Mammary epithelial cell (primary cell): ENCODE results near the gene P2RY6.

Experiments used
- CTCF ChIP-seq, 2 donors: IDR thresholded peaks in 1 of 2; conservative IDR thresholded peaks in 1 of 2; 2 replicates each; pipeline ENCODE4 v1.5.1; 2011 to 2012; ENCODE audit warnings: inconsistent platforms in 2 of 2, low read length in 2 of 2, mild to moderate bottlenecking in 2 of 2, control low read depth in 1 of 2, low read depth in 1 of 2; ENCODE audit not compliant: insufficient read depth in 1 of 2; ENCODE audit errors: extremely low read depth in 1 of 2
- EZH2 ChIP-seq: IDR thresholded peaks from 2 replicates; pipeline ENCODE4 v1.6.1; 2012; ENCODE audit warnings: low read length, inconsistent platforms, borderline replicate concordance

- TF ChIP-seq CTCF (conservative IDR thresholded peaks at IDR 0.05 in 1 of 2, IDR thresholded peaks at IDR 0.05 in 1 of 2; ENCODE audit: extremely low read depth in 1 of 2, insufficient read depth in 1 of 2, low read depth in 1 of 2, low read length in 2 of 2) (no peak), EZH2 (no peak)
Observed at GRCh38 chr11:73248526-73249185, 23.5 kb upstream of the P2RY6 start.
